HCT116 (cell line): ENCODE data around the gene LGALS9. TPM values are rescaled to one million over a fixed set of nuclear protein-coding genes. Genes with fewer than 3 reads are reported as not detected.

Experiments used
- ATAC-seq: fragments of 200-7000 bp; cut with Tn5 transposase; 2 replicates; pipeline ENCODE4 v1.9.1; 2020; ENCODE audit warnings: mild to moderate bottlenecking, moderate library complexity
- BruUV-seq: library from RNA; stranded (reverse); fragments of 400-500 nt; replicated peaks from 2 replicates; lab custom pipeline; 2021; lab: Mats Ljungman, UMichigan
- CTCF ChIA-PET: fragments of 300-600 bp; sonication (Branson Sonifier 250); formaldehyde crosslinking; loops from one replicate; lab custom pipeline; 2021; ENCODE audit warnings: antibody characterized with exemption; lab: Charles Lee
- POLR2A ChIA-PET: fragments of 300-600, 350-600 bp; sonication (Branson Sonifier 250); formaldehyde crosslinking; loops from one replicate; lab custom pipeline; 2021; ENCODE audit warnings: antibody characterized with exemption; lab: Charles Lee
- RAD21 ChIA-PET, 2 experiments: fragments of 300-600 bp; sonication (Branson Sonifier 250); formaldehyde crosslinking; loops; one replicate each; lab custom pipeline; 2023; ENCODE audit warnings: low total read pairs in 2 of 2; ENCODE audit not compliant: uncharacterized antibody in 2 of 2, unreplicated experiment in 2 of 2, low non-redundant PET in 1 of 2; lab: Charles Lee
- DNase-seq: peaks from one replicate; pipeline ENCODE4 v3.0.0-alpha.2; 2010; ENCODE audit warnings: low read depth, low spot score
- H2AFZ ChIP-seq: fragments of 200-600 bp; shearing (Covaris generic), sonication (generic); 2 replicates; pipeline ENCODE4 v1.6.1; 2017; ENCODE audit warnings: low read depth, mixed run types, mixed read lengths, antibody characterized with exemption, low read length; ENCODE audit not compliant: poor library complexity, severe bottlenecking
- H3K27ac ChIP-seq: 2 replicates; pipeline ENCODE4 v1.5.1; 2012; ENCODE audit warnings: low read depth, low read length
- H3K27me3 ChIP-seq: fragments of 200-600 bp; sonication (generic); 2 replicates; pipeline ENCODE4 v1.6.1; 2016; ENCODE audit warnings: mixed run types, low read length, mixed read lengths; ENCODE audit not compliant: insufficient read depth
- H3K36me3 ChIP-seq, 2 experiments: fragments of 200-500 bp in 1 of 2; fragments of 200-600 bp in 1 of 2; sonication (Bioruptor generic) in 1 of 2; sonication (generic) in 1 of 2; 2 replicates each; pipeline versions ENCODE4 v1.5.1 to v1.6.1; 2014 to 2016; ENCODE audit warnings: low read length in 2 of 2, inconsistent platforms in 1 of 2, mixed read lengths in 1 of 2, mixed run types in 1 of 2; ENCODE audit not compliant: insufficient read depth in 2 of 2, control insufficient read depth in 1 of 2
- H3K4me1 ChIP-seq, 2 experiments: fragments of 200-600 bp in 1 of 2; sonication (generic) in 1 of 2; 2 replicates each; pipeline versions ENCODE4 v1.5.1 to v1.6.1; 2012 to 2017; ENCODE audit warnings: low read length in 2 of 2, inconsistent platforms in 1 of 2, mild to moderate bottlenecking in 1 of 2, mixed read lengths in 1 of 2, mixed run types in 1 of 2, moderate library complexity in 1 of 2; ENCODE audit not compliant: insufficient read depth in 2 of 2, control insufficient read depth in 1 of 2
- H3K4me2 ChIP-seq: fragments of 200-600 bp; sonication (generic); 2 replicates; pipeline ENCODE4 v1.6.1; 2017; ENCODE audit warnings: mixed run types, low read length, mixed read lengths
- H3K4me3 ChIP-seq, 2 experiments: fragments of 200-600 bp in 1 of 2; sonication (generic) in 1 of 2; replicated peaks in 1 of 2; 2 replicates each; pipeline ENCODE4 v1.5.1; 2011 to 2016; ENCODE audit warnings: low read length in 2 of 2, control low read depth in 1 of 2, low read depth in 1 of 2, mild to moderate bottlenecking in 1 of 2, mixed read lengths in 1 of 2, mixed run types in 1 of 2
- H3K79me2 ChIP-seq: fragments of 200-600 bp; sonication (generic); 2 replicates; pipeline ENCODE4 v1.6.1; 2017; ENCODE audit warnings: mild to moderate bottlenecking, mixed run types, low read length, moderate library complexity, mixed read lengths; ENCODE audit not compliant: insufficient read depth
- H3K9ac ChIP-seq: fragments of 200-600 bp; sonication (generic); 2 replicates; pipeline ENCODE4 v1.6.1; 2016; ENCODE audit warnings: low read length, mixed read lengths
- H3K9me2 ChIP-seq: fragments of 200-600 bp; sonication (generic), shearing (Covaris generic); 2 replicates; pipeline ENCODE4 v1.6.1; 2017; ENCODE audit warnings: mixed run types, mild to moderate bottlenecking, moderate library complexity; ENCODE audit not compliant: insufficient read depth
- H3K9me3 ChIP-seq, 2 experiments: fragments of 200-500 bp in 1 of 2; fragments of 200-600 bp in 1 of 2; sonication (Bioruptor generic) in 1 of 2; sonication (generic) in 1 of 2; 2 replicates each; pipeline ENCODE4 v1.6.1; 2014 to 2017; ENCODE audit warnings: low read length in 2 of 2, mixed read lengths in 2 of 2, inconsistent platforms in 1 of 2, low read depth in 1 of 2, mild to moderate bottlenecking in 1 of 2, mixed run types in 1 of 2, moderate library complexity in 1 of 2; ENCODE audit not compliant: control insufficient read depth in 1 of 2, insufficient read depth in 1 of 2
- H4K20me1 ChIP-seq: fragments of 200-600 bp; sonication (generic), shearing (Covaris generic); 2 replicates; pipeline ENCODE4 v1.6.1; 2017; ENCODE audit warnings: mixed run types, mild to moderate bottlenecking, moderate library complexity; ENCODE audit not compliant: insufficient read depth
- CBX3 ChIP-seq: IDR thresholded peaks from 2 replicates; pipeline ENCODE4 v1.6.1; 2012; ENCODE audit warnings: low read depth
- SIN3A ChIP-seq: IDR thresholded peaks from 2 replicates; pipeline ENCODE4 v1.6.1; 2012; ENCODE audit warnings: low read depth
- YY1 ChIP-seq: IDR thresholded peaks from 2 replicates; pipeline ENCODE4 v1.6.1; 2011; ENCODE audit warnings: low read length, low read depth, moderate library complexity, mild to moderate bottlenecking; ENCODE audit not compliant: insufficient replicate concordance; ENCODE audit errors: extremely low read depth
- intact Hi-C: fragments of 100-400 bp; cut with micrococcal nuclease; formaldehyde crosslinking; loops from 2 replicates; pipeline ENCODE4 v1.10.0; 2022
- total RNA-seq: library from RNA; stranded (reverse); gene quantifications from one replicate; pipeline ENCODE4 v1.2.1, GENCODE V29; 2021; ENCODE audit not compliant: unreplicated experiment

Gene LGALS9
- total RNA-seq, 1 experiment from 2014 or later = 1.9 TPM

DNA sequence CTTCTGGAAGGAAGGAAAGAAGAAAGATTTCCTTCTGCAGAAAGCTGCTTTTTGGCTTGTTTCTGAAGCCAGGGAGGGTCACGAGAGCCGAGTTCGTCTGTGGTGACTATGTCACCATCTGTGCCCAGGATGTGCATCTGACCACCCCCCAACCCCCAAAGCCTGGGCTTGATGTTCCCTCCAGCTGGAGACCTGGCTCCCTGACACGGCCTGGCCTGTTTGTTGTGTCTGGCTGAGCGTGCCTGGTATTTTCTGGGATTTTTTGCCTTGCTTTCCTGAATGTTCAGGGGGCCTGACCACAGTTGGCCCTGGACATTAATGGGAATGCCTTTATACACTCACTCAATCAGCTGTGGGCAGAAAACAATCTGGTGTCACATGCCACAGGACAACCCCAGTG lies 38.9 kb downstream of the LGALS9 start:
- no TSS peak for BruUV-seq
- Histone ChIP-seq H3K36me3 (no peaks in the 10 kb centered on the region), H3K9me2 (no peaks in the 10 kb centered on the region), H4K20me1 (no peaks in the 10 kb centered on the region), H3K79me2 (no peaks in the 10 kb centered on the region), H3K9me3 (no peaks in the 10 kb centered on the region), H3K4me2 (no peak overlapping the region), H2AFZ (no peak overlapping the region), H3K9ac (no peak overlapping the region), H3K27ac (no peak overlapping the region), H3K4me3 (no peak overlapping the region), H3K4me1 (no peaks in the 10 kb centered on the region), H3K27me3 (no peaks in the 10 kb centered on the region)
- ATAC-seq (no peak), DNase-seq (no peak)
- intact Hi-C loops = no loop called here
- no peak for TF ChIP-seq SIN3A
- no peak for TF ChIP-seq CBX3
- TF ChIP-seq YY1 = no peak
- RAD21 ChIA-PET = no interaction called here
- CTCF ChIA-PET = no interaction called here
- POLR2A ChIA-PET = no interaction called here

DNA sequence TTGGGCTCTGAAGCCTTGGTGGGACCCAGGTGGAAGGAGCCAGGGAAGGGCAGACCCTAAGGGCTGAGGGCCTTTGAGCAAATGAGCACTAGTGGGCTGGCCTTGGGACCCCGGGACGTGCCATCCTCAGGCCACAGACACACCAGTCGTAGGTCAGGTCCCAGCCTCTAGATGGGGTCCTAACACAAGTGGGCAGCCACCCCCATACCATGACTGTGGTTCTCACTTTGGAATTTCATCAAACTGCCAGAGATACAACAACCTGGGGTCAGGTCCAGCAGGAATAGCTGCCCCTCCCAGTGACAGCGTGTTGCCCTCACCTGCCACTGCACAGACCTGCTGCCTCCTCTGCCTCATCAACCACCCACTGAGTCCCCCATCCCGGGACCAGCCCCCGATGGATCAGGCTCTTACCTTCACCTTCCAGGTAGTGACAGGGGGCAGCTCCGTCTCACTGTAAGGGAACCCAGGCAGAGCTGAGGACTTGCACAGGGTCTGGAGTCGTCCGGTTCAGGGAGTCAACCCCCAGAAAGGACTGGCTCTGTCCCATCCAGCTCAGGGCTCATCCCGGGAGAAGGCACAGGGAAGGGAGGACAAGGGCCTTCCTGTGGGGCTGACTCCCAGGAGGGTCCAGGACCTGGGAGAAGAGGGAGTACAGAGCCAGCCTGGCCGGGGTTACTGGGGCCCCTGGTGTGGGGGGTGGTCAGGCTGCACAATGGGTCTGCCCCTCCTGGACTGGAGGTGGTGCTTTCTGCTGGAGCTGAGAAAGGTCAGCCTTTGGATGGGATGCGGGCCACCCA lies 40.0 kb downstream of the LGALS9 start:
- TF ChIP-seq SIN3A = no peak
- Histone ChIP-seq H2AFZ (no peak overlapping the region), H3K4me1 (no peaks in the 10 kb centered on the region), H3K79me2 (no peaks in the 10 kb centered on the region), H3K27ac (no peak overlapping the region), H3K9me2 (no peaks in the 10 kb centered on the region), H3K27me3 (no peaks in the 10 kb centered on the region), H4K20me1 (no peaks in the 10 kb centered on the region), H3K4me2 (no peak overlapping the region), H3K9me3 (no peaks in the 10 kb centered on the region), H3K36me3 (no peaks in the 10 kb centered on the region), H3K4me3 (no peak overlapping the region), H3K9ac (no peak overlapping the region)
- ChIA-PET CTCF (no interaction called here), RAD21 (no interaction called here), POLR2A (no interaction called here)
- intact Hi-C loops = no loop called here
- DNase-seq (no peak), ATAC-seq (no peak)
- no TSS peak for BruUV-seq
